ENCODE results near the gene MDM4.
A peak's percentile ranks its signal among the peaks of the same experiment; 100 is the strongest.

Gene MDM4

DNA sequence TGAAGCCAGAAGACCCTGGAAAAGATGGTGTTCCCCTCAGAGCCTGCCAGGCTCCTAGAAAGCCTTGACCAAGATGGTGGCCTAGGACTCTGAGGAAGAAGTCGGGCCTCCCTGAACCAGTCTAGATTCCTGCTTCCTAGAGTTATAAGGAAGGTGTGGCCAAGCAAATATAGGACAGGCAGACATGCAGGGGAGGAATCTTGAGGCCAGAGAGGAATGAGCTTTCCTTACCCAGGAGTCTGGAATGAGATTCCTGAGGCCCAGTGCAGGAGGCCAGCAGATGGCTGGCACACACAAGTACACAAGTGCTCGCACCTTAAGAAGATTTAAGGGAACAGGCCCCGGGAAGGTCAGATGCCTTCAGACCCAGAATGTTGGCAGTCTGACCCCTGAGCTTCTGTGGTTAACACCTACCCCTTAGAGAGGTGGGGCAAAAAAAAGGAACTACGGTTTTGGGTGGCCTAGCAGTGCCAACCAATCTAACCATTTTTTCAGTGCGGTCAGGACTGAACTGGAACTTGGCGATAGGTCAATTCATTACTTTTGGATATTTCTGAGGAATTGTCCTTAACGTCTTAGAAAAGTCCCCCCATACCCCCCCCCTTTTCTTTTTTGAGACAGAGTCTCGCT lies 73.3 kb downstream of the MDM4 start:
- DNase-seq (ENCODE audit: low spot score): no peak
- H3K4ac ChIP-seq (ENCODE audit: low read length): no peak overlapping the region
- H3K14ac ChIP-seq (ENCODE audit: low read length): peak overlapping the region; percentile 6
- H2AK5ac ChIP-seq (ENCODE audit: low read depth, low read length): no peak overlapping the region
- H3K4me2 ChIP-seq (ENCODE audit: insufficient read depth, low read length, poor library complexity, severe bottlenecking): no peak overlapping the region
- no peak overlapping the region for H3K4me3 ChIP-seq (ENCODE audit: low read length in 2 of 2)
- H3K79me1 ChIP-seq (ENCODE audit: low read depth, low read length): no peaks in the 10 kb centered on the region
- H2BK12ac ChIP-seq (ENCODE audit: low read length): no peak overlapping the region
- no peaks in the 10 kb centered on the region for H3K36me3 ChIP-seq (replicated peaks in 1 of 2; ENCODE audit: control insufficient read depth in 2 of 2, insufficient read depth in 2 of 2, low read length in 2 of 2)
- no peak overlapping the region for H3K23ac ChIP-seq (ENCODE audit: low read depth, low read length, poor library complexity)
- H3K9me3 ChIP-seq (replicated peaks in 1 of 2; ENCODE audit: control insufficient read depth in 2 of 2, insufficient read depth in 1 of 2, low read depth in 1 of 2, low read length in 2 of 2): peaks cover 0 to 3% of the 10 kb centered on the region in 2 donors
- H3K27ac ChIP-seq (replicated peaks; ENCODE audit: low read length): no peak overlapping the region
- H4K91ac ChIP-seq (ENCODE audit: low read depth, low read length, poor library complexity): no peak overlapping the region
- no peak overlapping the region for H2BK120ac ChIP-seq (ENCODE audit: low read depth, low read length)
- H2AFZ ChIP-seq (ENCODE audit: low read length): no peak overlapping the region
- H2BK5ac ChIP-seq (ENCODE audit: low read length): no peak overlapping the region
- H3K4me1 ChIP-seq (ENCODE audit: control insufficient read depth in 2 of 2, insufficient read depth in 1 of 2, low read depth in 1 of 2, low read length in 2 of 2): peaks cover 0 to 2% of the 10 kb centered on the region in 2 donors
- WGBS, 2 donors (ENCODE audit: extremely low coverage in 2 of 2, insufficient read length in 2 of 2, insufficient replicate concordance in 1 of 2): no CpG with 5 or more reads among the region's 8 CpGs
- no peak overlapping the region for H3K9ac ChIP-seq (ENCODE audit: low read depth, low read length, poor library complexity)
- H3K27me3 ChIP-seq (ENCODE audit: control insufficient read depth in 3 of 3, insufficient read depth in 3 of 3, low read depth in 1 of 3, low read length in 3 of 3): peaks cover 0 to 3% (median 0%) of the 10 kb centered on the region in 3 experiments
- no peak overlapping the region for H3K18ac ChIP-seq (ENCODE audit: low read length)
- no peak overlapping the region for H2BK15ac ChIP-seq (ENCODE audit: low read length)
- H4K8ac ChIP-seq (ENCODE audit: low read depth, low read length): no peak overlapping the region

DNA sequence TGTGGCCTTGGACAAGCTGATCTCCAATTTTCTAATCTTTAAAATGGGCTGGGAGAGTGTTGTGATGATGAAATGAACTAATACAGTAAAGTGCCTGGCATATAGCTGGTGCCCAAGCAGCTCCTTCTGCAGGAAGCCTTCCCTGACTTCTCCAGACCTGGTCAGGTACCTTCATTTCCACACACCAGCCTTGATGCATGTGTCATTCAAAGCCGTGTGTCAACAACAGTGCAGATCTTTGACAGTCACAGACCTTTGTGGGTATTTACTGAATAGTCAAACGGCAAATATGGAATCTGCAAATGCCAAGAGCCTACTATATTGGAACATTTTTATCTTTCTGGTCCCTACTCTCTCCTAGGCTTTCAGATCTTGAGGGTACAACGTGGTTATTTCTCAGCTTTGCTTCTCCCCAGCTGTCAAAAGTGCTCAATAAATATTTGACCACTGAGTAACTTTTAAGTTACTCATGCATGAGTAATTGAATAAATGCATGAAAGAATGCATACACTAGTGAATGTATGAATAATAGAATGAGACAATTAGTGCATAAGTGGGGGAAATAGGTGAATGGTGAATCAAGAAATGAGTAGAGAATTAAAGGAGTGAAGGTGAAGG lies 75.4 kb downstream of the MDM4 start:
- Histone ChIP-seq H3K14ac (ENCODE audit: low read length) (no peak overlapping the region), H3K27me3 (ENCODE audit: control insufficient read depth in 3 of 3, insufficient read depth in 3 of 3, low read depth in 1 of 3, low read length in 3 of 3) (peaks cover 0 to 3% (median 0%) of the 10 kb centered on the region in 3 experiments), H3K36me3 (replicated peaks in 1 of 2; ENCODE audit: control insufficient read depth in 2 of 2, insufficient read depth in 2 of 2, low read length in 2 of 2) (no peaks in the 10 kb centered on the region), H3K9me3 (replicated peaks in 1 of 2; ENCODE audit: control insufficient read depth in 2 of 2, insufficient read depth in 1 of 2, low read depth in 1 of 2, low read length in 2 of 2) (peaks cover 0 to 2% of the 10 kb centered on the region in 2 donors), H3K4ac (ENCODE audit: low read length) (no peak overlapping the region), H2AK5ac (ENCODE audit: low read depth, low read length) (no peak overlapping the region), H2BK120ac (ENCODE audit: low read depth, low read length) (no peak overlapping the region), H2BK15ac (ENCODE audit: low read length) (no peak overlapping the region), H2BK12ac (ENCODE audit: low read length) (no peak overlapping the region), H4K8ac (ENCODE audit: low read depth, low read length) (no peak overlapping the region), H3K4me2 (ENCODE audit: insufficient read depth, low read length, poor library complexity, severe bottlenecking) (no peak overlapping the region), H3K4me3 (ENCODE audit: low read length in 2 of 2) (no peak overlapping the region), H3K18ac (ENCODE audit: low read length) (no peak overlapping the region), H3K79me1 (ENCODE audit: low read depth, low read length) (no peaks in the 10 kb centered on the region), H3K23ac (ENCODE audit: low read depth, low read length, poor library complexity) (no peak overlapping the region), H3K4me1 (ENCODE audit: control insufficient read depth in 2 of 2, insufficient read depth in 1 of 2, low read depth in 1 of 2, low read length in 2 of 2) (peaks cover 0 to 2% of the 10 kb centered on the region in 2 donors), H2BK5ac (ENCODE audit: low read length) (no peak overlapping the region), H3K27ac (replicated peaks; ENCODE audit: low read length) (no peak overlapping the region), H2AFZ (ENCODE audit: low read length) (no peak overlapping the region), H3K9ac (ENCODE audit: low read depth, low read length, poor library complexity) (no peak overlapping the region), H4K91ac (ENCODE audit: low read depth, low read length, poor library complexity) (no peak overlapping the region)
- no peak for DNase-seq (ENCODE audit: low spot score)
- no CpG with 5 or more reads among the region's 3 CpGs for WGBS, 2 donors (ENCODE audit: extremely low coverage in 2 of 2, insufficient read length in 2 of 2, insufficient replicate concordance in 1 of 2)

DNA sequence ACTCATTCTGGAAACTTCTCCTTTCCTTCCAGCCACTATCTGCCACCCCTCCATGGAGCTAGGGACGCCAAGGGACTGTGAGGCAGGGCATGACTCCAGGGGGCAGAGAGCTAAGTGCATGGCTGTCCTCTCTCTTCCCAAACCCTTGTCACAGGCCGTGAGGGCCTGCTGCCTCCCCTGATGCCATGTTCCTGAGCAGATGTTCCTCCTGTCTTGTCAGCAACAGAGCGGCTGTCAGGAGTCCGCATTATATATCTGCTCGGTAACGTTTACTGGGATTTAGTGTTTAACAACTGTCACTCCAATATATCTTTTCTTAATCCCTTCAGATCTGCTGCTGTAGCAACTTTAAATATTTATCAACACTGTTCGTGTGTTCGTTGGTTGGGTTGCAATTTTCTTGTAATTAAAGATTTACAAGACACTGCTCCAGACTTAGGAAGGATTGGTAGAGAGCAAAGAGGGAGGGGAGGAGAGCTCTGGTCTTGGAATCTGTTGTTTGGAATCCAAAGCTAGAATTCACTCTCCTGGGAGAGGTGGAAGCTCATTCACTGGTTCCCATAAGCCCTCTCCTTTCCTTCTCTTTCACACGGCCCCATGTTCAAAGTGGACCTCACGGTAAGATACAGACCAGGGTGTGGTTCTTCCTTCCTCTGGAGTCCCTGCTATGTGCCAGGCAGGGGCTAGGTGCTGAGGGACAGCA lies 76.2 kb downstream of the MDM4 start:
- H2BK120ac ChIP-seq (ENCODE audit: low read depth, low read length): no peak overlapping the region
- no peak overlapping the region for H3K27ac ChIP-seq (replicated peaks; ENCODE audit: low read length)
- H4K8ac ChIP-seq (ENCODE audit: low read depth, low read length): no peak overlapping the region
- H2BK5ac ChIP-seq (ENCODE audit: low read length): no peak overlapping the region
- no peak overlapping the region for H3K9ac ChIP-seq (ENCODE audit: low read depth, low read length, poor library complexity)
- H3K23ac ChIP-seq (ENCODE audit: low read depth, low read length, poor library complexity): no peak overlapping the region
- DNase-seq (ENCODE audit: low spot score): no peak
- no peak overlapping the region for H3K4me2 ChIP-seq (ENCODE audit: insufficient read depth, low read length, poor library complexity, severe bottlenecking)
- no peak overlapping the region for H2BK12ac ChIP-seq (ENCODE audit: low read length)
- no peak overlapping the region for H3K4me3 ChIP-seq (ENCODE audit: low read length in 2 of 2)
- H3K18ac ChIP-seq (ENCODE audit: low read length): peak overlapping the region; percentile 30
- no peak overlapping the region for H2BK15ac ChIP-seq (ENCODE audit: low read length)
- H3K36me3 ChIP-seq (replicated peaks in 1 of 2; ENCODE audit: control insufficient read depth in 2 of 2, insufficient read depth in 2 of 2, low read length in 2 of 2): no peaks in the 10 kb centered on the region
- no peaks in the 10 kb centered on the region for H3K79me1 ChIP-seq (ENCODE audit: low read depth, low read length)
- H3K14ac ChIP-seq (ENCODE audit: low read length): no peak overlapping the region
- no peak overlapping the region for H3K4ac ChIP-seq (ENCODE audit: low read length)
- no peak overlapping the region for H4K91ac ChIP-seq (ENCODE audit: low read depth, low read length, poor library complexity)
- H3K27me3 ChIP-seq (ENCODE audit: control insufficient read depth in 3 of 3, insufficient read depth in 3 of 3, low read depth in 1 of 3, low read length in 3 of 3): peaks cover 0 to 3% (median 0%) of the 10 kb centered on the region in 3 experiments
- H3K4me1 ChIP-seq (ENCODE audit: control insufficient read depth in 2 of 2, insufficient read depth in 1 of 2, low read depth in 1 of 2, low read length in 2 of 2): peaks cover 0 to 2% of the 10 kb centered on the region in 2 donors
- H3K9me3 ChIP-seq (replicated peaks in 1 of 2; ENCODE audit: control insufficient read depth in 2 of 2, insufficient read depth in 1 of 2, low read depth in 1 of 2, low read length in 2 of 2): no peaks in the 10 kb centered on the region
- WGBS, 2 donors (ENCODE audit: extremely low coverage in 2 of 2, insufficient read length in 2 of 2, insufficient replicate concordance in 1 of 2): no CpG with 5 or more reads among the region's 10 CpGs
- peak overlapping the region; percentile 81 for H2AFZ ChIP-seq (ENCODE audit: low read length)
- peak overlapping the region; percentile 16 for H2AK5ac ChIP-seq (ENCODE audit: low read depth, low read length)

DNA sequence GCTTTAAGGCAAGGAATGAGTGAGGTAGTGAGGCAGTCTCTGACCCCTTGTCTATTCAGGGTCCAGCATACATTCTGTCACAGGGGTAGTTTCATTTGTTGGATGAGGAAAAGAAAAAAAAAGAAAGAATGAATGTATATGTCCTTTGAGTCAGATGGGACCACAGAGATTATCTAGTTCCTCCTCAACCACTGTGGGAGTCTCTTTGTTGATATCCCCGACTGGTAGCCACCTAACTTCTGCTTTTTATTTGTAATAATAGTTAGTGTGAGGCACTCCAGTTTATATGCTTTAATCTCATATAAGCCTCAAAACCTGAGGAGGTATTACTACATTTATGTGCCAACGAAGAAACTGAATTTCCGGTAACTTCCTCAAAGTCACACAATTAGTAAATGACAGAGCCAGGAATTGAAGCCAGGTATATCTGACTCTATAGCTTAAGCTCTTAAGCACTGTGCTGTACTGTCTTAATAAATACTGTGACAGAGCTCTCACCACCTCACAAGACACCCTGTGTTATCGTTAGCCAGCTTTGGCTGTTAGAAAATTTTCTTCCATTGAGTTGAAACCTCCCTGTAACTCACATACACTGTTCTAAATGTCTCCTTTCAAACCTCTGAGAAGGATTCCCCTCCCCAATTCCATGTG lies 82.2 kb downstream of the MDM4 start:
- Histone ChIP-seq H4K91ac (ENCODE audit: low read depth, low read length, poor library complexity) (no peak overlapping the region), H4K8ac (ENCODE audit: low read depth, low read length) (no peak overlapping the region), H3K27me3 (ENCODE audit: control insufficient read depth in 3 of 3, insufficient read depth in 3 of 3, low read depth in 1 of 3, low read length in 3 of 3) (peaks cover 0 to 25% (median 0%) of the 10 kb centered on the region in 3 experiments), H3K4me1 (ENCODE audit: control insufficient read depth in 2 of 2, insufficient read depth in 1 of 2, low read depth in 1 of 2, low read length in 2 of 2) (no peaks in the 10 kb centered on the region), H3K4me2 (ENCODE audit: insufficient read depth, low read length, poor library complexity, severe bottlenecking) (no peak overlapping the region), H2BK15ac (ENCODE audit: low read length) (no peak overlapping the region), H3K14ac (ENCODE audit: low read length) (no peak overlapping the region), H2BK12ac (ENCODE audit: low read length) (no peak overlapping the region), H3K27ac (replicated peaks; ENCODE audit: low read length) (no peak overlapping the region), H3K4ac (ENCODE audit: low read length) (no peak overlapping the region), H3K18ac (ENCODE audit: low read length) (no peak overlapping the region), H3K79me1 (ENCODE audit: low read depth, low read length) (no peaks in the 10 kb centered on the region), H2AFZ (ENCODE audit: low read length) (no peak overlapping the region), H3K9me3 (replicated peaks in 1 of 2; ENCODE audit: control insufficient read depth in 2 of 2, insufficient read depth in 1 of 2, low read depth in 1 of 2, low read length in 2 of 2) (no peaks in the 10 kb centered on the region), H2AK5ac (ENCODE audit: low read depth, low read length) (no peak overlapping the region), H3K4me3 (ENCODE audit: low read length in 2 of 2) (no peak overlapping the region), H3K36me3 (replicated peaks in 1 of 2; ENCODE audit: control insufficient read depth in 2 of 2, insufficient read depth in 2 of 2, low read length in 2 of 2) (no peaks in the 10 kb centered on the region), H3K9ac (ENCODE audit: low read depth, low read length, poor library complexity) (no peak overlapping the region), H2BK120ac (ENCODE audit: low read depth, low read length) (no peak overlapping the region), H3K23ac (ENCODE audit: low read depth, low read length, poor library complexity) (no peak overlapping the region), H2BK5ac (ENCODE audit: low read length) (no peak overlapping the region)
- WGBS, 2 donors (ENCODE audit: extremely low coverage in 2 of 2, insufficient read length in 2 of 2, insufficient replicate concordance in 1 of 2): no CpG with 5 or more reads among the region's 4 CpGs
- no peak for DNase-seq (ENCODE audit: low spot score)
